K562 (cell line): ENCODE measurements around the gene FMNL2. TPM values are rescaled to one million over a fixed set of nuclear protein-coding genes. Genes with fewer than 3 reads are reported as not detected.

ENCODE experiments used
- ATAC-seq: fragments of 200-7000 bp; cut with Tn5 transposase; 3 replicates; pipeline ENCODE4 v1.9.1; 2020; ENCODE audit warnings: moderate library complexity
- BruUV-seq: library from RNA; stranded (reverse); fragments of 400-500 nt; replicated peaks from 2 replicates; lab custom pipeline; 2021; lab: Mats Ljungman, UMichigan
- CTCF ChIA-PET: fragments of 300-600 bp; formaldehyde crosslinking; extraction: SDS; loops from one replicate; lab custom pipeline; 2021; ENCODE audit warnings: low intra/inter-chr PET ratio; lab: Yijun Ruan, JAX
- POLR2A ChIA-PET: fragments of 300-600, 350-650 bp; sonication (Branson Sonifier 250); formaldehyde crosslinking; extraction: SDS; loops from one replicate; lab custom pipeline; 2021; ENCODE audit warnings: antibody characterized with exemption, inconsistent platforms; lab: Yijun Ruan, JAX
- DNase-seq, 4 experiments: peaks; one replicate each; pipeline versions ENCODE4 v3.0.0 to v3.0.0-alpha.2; 2011 to 2018; ENCODE audit warnings: low spot score in 3 of 4, mixed read lengths in 3 of 4; ENCODE audit errors: extremely low read depth in 1 of 4
- FAIRE-seq: peaks from 2 replicates; lab custom pipeline; 2011; peaks lifted over from hg19 to GRCh38; lab: Jason Lieb, UNC
- H2AFZ ChIP-seq: 2 replicates; pipeline ENCODE4 v1.6.0; 2011; ENCODE audit warnings: low read depth, low read length, control low read depth, inconsistent platforms
- H3K27ac ChIP-seq: fragments of 200-600 bp; 3 replicates; pipeline ENCODE4 v1.8.0; 2011; ENCODE audit warnings: low read depth, mild to moderate bottlenecking, control low read depth, inconsistent platforms, low read length, moderate library complexity, mixed read lengths; ENCODE audit errors: extremely low read depth
- H3K27me3 ChIP-seq, 2 experiments: fragments of 300-600 bp in 1 of 2; 2 replicates in 1 of 2; 3 replicates in 1 of 2; pipeline versions ENCODE4 v1.6.0 to v1.8.0; 2011; ENCODE audit warnings: inconsistent platforms in 2 of 2, low read length in 2 of 2, mild to moderate bottlenecking in 1 of 2, mixed read lengths in 1 of 2, moderate library complexity in 1 of 2; ENCODE audit not compliant: control insufficient read depth in 2 of 2, insufficient read depth in 2 of 2
- H3K36me3 ChIP-seq: fragments of 300-600 bp; 3 replicates; pipeline ENCODE4 v1.8.0; 2011; ENCODE audit warnings: mild to moderate bottlenecking, low read length, inconsistent platforms; ENCODE audit not compliant: control insufficient read depth, insufficient read depth
- H3K4me1 ChIP-seq, 2 experiments: fragments of 200-600 bp in 1 of 2; replicated peaks in 1 of 2; 2 replicates in 1 of 2; 3 replicates in 1 of 2; pipeline versions ENCODE4 v1.5.1 to v1.8.0; 2011; ENCODE audit warnings: inconsistent platforms in 2 of 2, low read length in 2 of 2, mild to moderate bottlenecking in 1 of 2, mixed read lengths in 1 of 2, moderate library complexity in 1 of 2; ENCODE audit not compliant: control insufficient read depth in 2 of 2, insufficient read depth in 2 of 2
- H3K4me2 ChIP-seq: 2 replicates; pipeline ENCODE4 v1.6.1; 2011; ENCODE audit warnings: low read length, control low read depth, inconsistent platforms, mixed read lengths; ENCODE audit not compliant: insufficient read depth
- H3K4me3 ChIP-seq: fragments of 200-600 bp; sonication (generic), shearing (Covaris generic); 2 replicates; pipeline ENCODE4 v1.5.1; 2016; ENCODE audit warnings: control low read depth, inconsistent platforms
- H3K79me2 ChIP-seq: fragments of 200-600 bp; 3 replicates; pipeline ENCODE4 v1.8.0; 2011; ENCODE audit warnings: low read length, inconsistent platforms; ENCODE audit not compliant: control insufficient read depth, insufficient read depth
- H3K9ac ChIP-seq, 2 experiments: 2 replicates each; pipeline versions ENCODE4 v1.6.0 to v1.6.1; 2011; ENCODE audit warnings: low read depth in 2 of 2, low read length in 2 of 2, control low read depth in 1 of 2, inconsistent platforms in 1 of 2, mild to moderate bottlenecking in 1 of 2, mixed read lengths in 1 of 2; ENCODE audit not compliant: insufficient read depth in 1 of 2
- H3K9me1 ChIP-seq: one replicate; pipeline ENCODE4 v1.6.0; 2011; ENCODE audit warnings: inconsistent platforms, mild to moderate bottlenecking, low read length, moderate library complexity; ENCODE audit not compliant: control insufficient read depth, insufficient read depth
- H3K9me3 ChIP-seq: replicated peaks from 2 replicates; pipeline ENCODE4 v1.5.1; 2011; ENCODE audit warnings: low read depth, low read length, inconsistent platforms; ENCODE audit not compliant: control insufficient read depth, insufficient read depth
- H4K20me1 ChIP-seq: replicated peaks from 2 replicates; pipeline ENCODE4 v1.6.1; 2011; ENCODE audit warnings: low read length, inconsistent platforms, mixed read lengths; ENCODE audit not compliant: control insufficient read depth, insufficient read depth
- NCOR1 ChIP-seq: fragments of 450-650 bp; IDR thresholded peaks from 2 replicates; pipeline ENCODE4 v1.6.1; 2016; ENCODE audit warnings: mild to moderate bottlenecking, moderate library complexity
- POLR2A ChIP-seq: fragments of 450-650 bp; conservative IDR thresholded peaks from 2 replicates; pipeline ENCODE4 v1.6.1; 2016
- SMAD1 ChIP-seq: fragments of 150-350 bp; IDR thresholded peaks from 2 replicates; pipeline ENCODE4 v1.6.1; 2014; ENCODE audit warnings: low read length, low read depth; ENCODE audit not compliant: partially characterized antibody
- SP2 ChIP-seq: IDR thresholded peaks from 2 replicates; pipeline ENCODE4 v1.6.1; 2011; ENCODE audit warnings: mild to moderate bottlenecking, low read depth, low read length, moderate library complexity; ENCODE audit not compliant: poor library complexity, severe bottlenecking; ENCODE audit errors: extremely low read depth
- TARDBP ChIP-seq: fragments of 450-650 bp; IDR thresholded peaks from 2 replicates; pipeline ENCODE4 v1.6.1; 2016
- ZNF175 ChIP-seq: fragments of 200-800 bp; sonication (Bioruptor generic); IDR thresholded peaks from 2 replicates; pipeline ENCODE4 v1.6.1; 2016; ENCODE audit warnings: low read depth, mild to moderate bottlenecking, missing genetic modification characterization, missing compliant biosample characterization
- ZNF507 ChIP-seq: conservative IDR thresholded peaks from 2 replicates; pipeline ENCODE4 v1.6.1; 2017; ENCODE audit warnings: missing genetic modification characterization, missing compliant biosample characterization
- WGBS: fragments of 100-300 bp; shearing (Covaris generic); methylation state at CpG from one replicate; pipeline ENCODE4 v1.1.6; 2016; ENCODE audit warnings: low coverage, mixed read lengths; ENCODE audit not compliant: insufficient coverage; ENCODE audit errors: missing lambda C conversion rate; 5-methylcytosine and 5-hydroxymethylcytosine counted together
- in situ Hi-C: fragments of 300-500 bp; cut with MboI; formaldehyde crosslinking; loops from 4 replicates; pipeline ENCODE4 v1.15.0; 2018; ENCODE audit warnings: inconsistent platforms, mixed read lengths
- intact Hi-C: fragments of 100-400 bp; cut with micrococcal nuclease; formaldehyde crosslinking; loops from 2 replicates; pipeline ENCODE4 v1.14.2; 2022
- polyA plus RNA-seq, 8 experiments: library from polyadenylated mRNA; depleted of rRNA in 4 of 8; stranded (reverse) in 5 of 8; unstranded in 3 of 8; fragments of >200 nt; fragmentation: Nextera tagmentation in 2 of 8; fragmentation: Illumina TruSeq in 1 of 8; extraction: Ambion mirVana in 2 of 8; extraction: Trizol in 1 of 8; gene quantifications; 2 replicates each; pipeline versions ENCODE4 v1.2.1 to v1.2.3, GENCODE V29; 2011 to 2014; ENCODE audit warnings: inconsistent platforms in 1 of 8, missing spikeins in 1 of 8
- total RNA-seq, 7 experiments: library from RNA; depleted of rRNA in 6 of 7; stranded (reverse); fragments of >200 nt in 6 of 7; fragmentation: Illumina TruSeq in 2 of 7; extraction: Trizol in 2 of 7; gene quantifications; 2 replicates each; pipeline versions ENCODE4 v1.2.1 to v1.2.3, GENCODE V29; 2011 to 2021; ENCODE audit warnings: low replicate concordance in 1 of 7
- TF ChIP-seq, protein P1 (sequence below): fragments of 450-650 bp; IDR thresholded peaks from 2 replicates; pipeline ENCODE4 v1.6.1; 2016; ENCODE audit warnings: low read depth, mild to moderate bottlenecking, moderate library complexity

FMNL2 gene
- total and polyA plus RNA-seq, 9 of the 15 experiments (the other 6 are each of a cell fraction or from before 2014, with no cell fraction given), result 0.15 to 0.49 (median 0.24) TPM; not detected in 1

DNA sequence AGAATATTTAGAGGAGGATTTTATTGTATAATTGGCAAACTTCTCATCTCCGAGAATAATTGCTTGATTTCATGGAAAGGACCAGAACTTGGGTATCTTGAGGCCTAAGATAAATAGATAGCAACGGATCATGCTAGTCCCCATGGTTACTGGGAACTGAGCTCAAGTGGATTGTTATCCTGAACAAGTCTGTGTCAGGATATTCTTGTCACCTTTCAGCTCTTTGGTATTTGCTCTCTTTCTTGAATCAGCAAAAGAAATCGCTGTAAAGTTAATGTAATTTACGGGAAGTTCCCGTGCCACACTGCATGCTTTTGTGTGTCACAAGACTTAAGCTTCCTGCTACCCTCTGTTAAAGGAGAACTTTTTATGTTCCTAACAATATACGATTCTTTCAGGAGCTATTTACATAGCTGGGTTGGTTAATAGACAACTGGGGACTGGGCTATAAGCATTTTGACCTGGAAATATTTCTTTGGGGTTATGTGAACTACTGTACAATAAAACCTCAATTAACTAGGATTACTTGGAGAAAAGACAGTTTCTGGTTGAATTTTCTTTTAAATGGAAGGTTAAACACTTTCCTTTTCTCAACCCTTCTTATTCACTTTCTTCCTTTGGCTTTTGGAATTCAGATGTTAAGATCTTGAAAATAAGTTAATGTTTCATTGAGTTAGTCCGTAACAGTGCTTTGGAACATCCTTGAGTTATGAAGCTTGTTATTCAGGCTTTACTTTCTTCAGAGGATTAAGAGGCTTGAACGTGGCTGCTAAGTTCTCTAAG lies 151.2 kb downstream of the FMNL2 start:
- POLR2A ChIA-PET, result interaction anchor here (0.6 kb wide), 1 partner anchor 98 kb away, joined by 3 read pairs; no protein-coding TSS in a partner anchor
- Histone ChIP-seq H2AFZ (no peak overlapping the region), H3K9ac (no peak overlapping the region)
- no TSS peak for BruUV-seq
- no peak for TF ChIP-seq TARDBP
- TF ChIP-seq, protein P1, sequence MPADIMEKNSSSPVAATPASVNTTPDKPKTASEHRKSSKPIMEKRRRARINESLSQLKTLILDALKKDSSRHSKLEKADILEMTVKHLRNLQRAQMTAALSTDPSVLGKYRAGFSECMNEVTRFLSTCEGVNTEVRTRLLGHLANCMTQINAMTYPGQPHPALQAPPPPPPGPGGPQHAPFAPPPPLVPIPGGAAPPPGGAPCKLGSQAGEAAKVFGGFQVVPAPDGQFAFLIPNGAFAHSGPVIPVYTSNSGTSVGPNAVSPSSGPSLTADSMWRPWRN, result no peak
- TF ChIP-seq ZNF175 (CRISPR knock-in tag), result no peak
- no peak for TF ChIP-seq POLR2A
- no peak for TF ChIP-seq ZNF507 (tag)
- no peak for TF ChIP-seq SMAD1
- TF ChIP-seq NCOR1, result no peak
- TF ChIP-seq SP2, result no peak
- TF ChIP-seq, all 486 proteins: peak for 0
- CTCF ChIA-PET, result no interaction called here
- Histone ChIP-seq H3K9me3 (no peaks in the 10 kb centered on the region), H3K4me2 (no peak overlapping the region), H3K9me1 (no peaks in the 10 kb centered on the region), H3K27ac (no peak overlapping the region), H3K36me3 (no peaks in the 10 kb centered on the region), H4K20me1 (no peaks in the 10 kb centered on the region), H3K4me3 (no peak overlapping the region), H3K27me3 (peaks cover 3 to 9% of the 10 kb centered on the region in 2 experiments; a peak in 3 of 5 replicates), H3K79me2 (no peaks in the 10 kb centered on the region), H3K4me1 (no peaks in the 10 kb centered on the region)
- WGBS, result 3% methylated on average over 8 of the region's 8 CpGs
- DNase-seq (no peak), ATAC-seq (no peak), FAIRE-seq (no peak)
- in situ Hi-C loops, result no loop called here
- intact Hi-C loops, result no loop called here
